H1 (cell line): ENCODE results near the gene TCFL5.
A peak's percentile ranks its signal among the peaks of the same experiment; 100 is the strongest.

Experiments used
- BRCA1 ChIP-seq: IDR thresholded peaks from 2 replicates; pipeline ENCODE4 v1.6.1; 2012; ENCODE audit warnings: low read depth, low read length, improper control_type of control experiment
- CTCF ChIP-seq, 3 experiments: IDR thresholded peaks; 1 replicate in 2 of 3; 2 replicates in 1 of 3; pipeline versions ENCODE4 v1.5.1 to v1.6.1; 2011; ENCODE audit warnings: low read length in 3 of 3, mild to moderate bottlenecking in 3 of 3, inconsistent platforms in 2 of 3, low read depth in 1 of 3, moderate library complexity in 1 of 3; ENCODE audit not compliant: insufficient read depth in 1 of 3; ENCODE audit errors: control extremely low read depth in 1 of 3
- EP300 ChIP-seq, 2 experiments: IDR thresholded peaks; 1 replicate in 1 of 2; 2 replicates in 1 of 2; pipeline ENCODE4 v1.6.1; 2011 to 2012; ENCODE audit warnings: low read depth in 2 of 2, low read length in 2 of 2, mild to moderate bottlenecking in 2 of 2, borderline replicate concordance in 1 of 2, inconsistent platforms in 1 of 2, moderate library complexity in 1 of 2
- HDAC2 ChIP-seq, 2 experiments: fragments of 300-600 bp in 1 of 2; sonication (generic) in 1 of 2; IDR thresholded peaks; 2 replicates each; pipeline ENCODE4 v1.6.1; 2011 to 2012; ENCODE audit warnings: low read depth in 2 of 2, low read length in 2 of 2, mild to moderate bottlenecking in 2 of 2, moderate library complexity in 2 of 2, borderline replicate concordance in 1 of 2, inconsistent platforms in 1 of 2
- HDAC6 ChIP-seq: IDR thresholded peaks from one replicate; pipeline ENCODE4 v1.7.1; 2012; ENCODE audit warnings: low read depth, mild to moderate bottlenecking, inconsistent platforms, low read length, moderate library complexity
- KDM4A ChIP-seq: IDR thresholded peaks from one replicate; pipeline ENCODE4 v1.7.1; 2012; ENCODE audit warnings: low read depth, mild to moderate bottlenecking, moderate library complexity, low read length, inconsistent platforms; ENCODE audit not compliant: severe bottlenecking
- MAFK ChIP-seq: IDR thresholded peaks from 2 replicates; pipeline ENCODE4 v1.6.1; 2012; ENCODE audit warnings: low read depth, mild to moderate bottlenecking, improper control_type of control experiment, low read length
- NRF1 ChIP-seq: IDR thresholded peaks from 2 replicates; pipeline ENCODE4 v1.6.1; 2011; ENCODE audit warnings: mild to moderate bottlenecking, low read depth, low read length, improper control_type of control experiment
- POLR2A ChIP-seq, 2 experiments: IDR thresholded peaks; 1 replicate in 1 of 2; 2 replicates in 1 of 2; pipeline ENCODE4 v1.6.1; 2011; ENCODE audit warnings: low read depth in 2 of 2, low read length in 2 of 2, mild to moderate bottlenecking in 2 of 2; ENCODE audit errors: control extremely low read depth in 1 of 2
- RAD21 ChIP-seq, 2 experiments: IDR thresholded peaks in 1 of 2; conservative IDR thresholded peaks in 1 of 2; 2 replicates each; pipeline ENCODE4 v1.6.1; 2011; ENCODE audit warnings: low read depth in 2 of 2, low read length in 2 of 2, improper control_type of control experiment in 1 of 2, inconsistent platforms in 1 of 2, mild to moderate bottlenecking in 1 of 2, moderate library complexity in 1 of 2

GRCh38 chr20:62900052-62900691 is 38.5 kb upstream of the TCFL5 start:
- TF ChIP-seq MAFK = no peak
- TF ChIP-seq CTCF (IDR thresholded peaks at IDR 0.05; ENCODE audit: control extremely low read depth in 1 of 3, insufficient read depth in 1 of 3, low read depth in 1 of 3, low read length in 3 of 3) = peak; percentile 93 to 96 (median 95)
- TF ChIP-seq POLR2A (IDR thresholded peaks at IDR 0.05; ENCODE audit: control extremely low read depth in 1 of 2, low read depth in 2 of 2, low read length in 2 of 2) = peak; percentile 30 to 78; a peak in 2 of 3 replicates
- no peak for TF ChIP-seq BRCA1
- no peak for TF ChIP-seq EP300 (IDR thresholded peaks at IDR 0.05; ENCODE audit: borderline replicate concordance in 1 of 2, low read depth in 2 of 2, low read length in 2 of 2)
- TF ChIP-seq RAD21 (IDR thresholded peaks at IDR 0.05 in 1 of 2, conservative IDR thresholded peaks at IDR 0.05 in 1 of 2; ENCODE audit: low read depth in 2 of 2, low read length in 2 of 2) = peak; percentile 67 to 78
- no peak for TF ChIP-seq KDM4A
- TF ChIP-seq NRF1 = no peak
- TF ChIP-seq HDAC2 (IDR thresholded peaks at IDR 0.05; ENCODE audit: borderline replicate concordance in 1 of 2, low read depth in 2 of 2, low read length in 2 of 2) = no peak
- TF ChIP-seq HDAC6 = no peak
